HG03175 (cell line): ENCODE measurements around the gene ARHGEF19.

Experiments used
- ATAC-seq: cut with Tn5 transposase; IDR thresholded peaks from one replicate; pipeline ENCODE4 v1.9.1; 2021; ENCODE audit warnings: mild to moderate bottlenecking, moderate library complexity; ENCODE audit not compliant: unreplicated experiment

Gene ARHGEF19

GRCh38 chr1:16152481-16153087 is 59.9 kb downstream of the ARHGEF19 start:
- ATAC-seq, result no peak

GRCh38 chr1:16151995-16152384 is 60.5 kb downstream of the ARHGEF19 start:
- ATAC-seq, result no peak

GRCh38 chr1:16151196-16151994 is 61.1 kb downstream of the ARHGEF19 start:
- no peak for ATAC-seq

GRCh38 chr1:16150508-16150907 is 61.9 kb downstream of the ARHGEF19 start:
- no peak for ATAC-seq

- ATAC-seq, result no peak
Measured at GRCh38 chr1:16149702-16150488, 62.6 kb downstream of the ARHGEF19 start.

GRCh38 chr1:16149146-16149545 is 63.3 kb downstream of the ARHGEF19 start:
- ATAC-seq, result no peak

GRCh38 chr1:16148329-16149092 is 63.9 kb downstream of the ARHGEF19 start:
- ATAC-seq, result no peak
